ENCODE data around the gene KBTBD4. TPM values are rescaled to one million over a fixed set of nuclear protein-coding genes. Genes with fewer than 3 reads are reported as not detected.
"Not testable (repeated sequence)": the region's sequence is repeated elsewhere in the genome, so short reads cannot be mapped to it uniquely, and the experiment has no call there.

The KBTBD4 gene
- total and polyA plus RNA-seq, 5 experiments from 2014 or later: 26.1 to 45.1 (median 44.3) TPM

GRCh38 chr11:47551086-47551485, 27.7 kb downstream of the KBTBD4 start:
- H3K4me1 Mint-ChIP-seq: peaks cover 21 to 61% (median 54%) of the 10 kb centered on the region in 4 donors
- DNase-seq (no peak), ATAC-seq (no peak)
- H3K27ac Mint-ChIP-seq: peak overlapping the region in 8 of 10 donors; percentile 90 to 98 (median 97)
- POLR2A ChIA-PET: interaction anchor here (0.6 to 3.9 kb wide), 9 partner anchors 10 to 297 kb away, joined by 3 to 26 read pairs (median 4); partner anchors contain the start of genes KBTBD4, NDUFS3, NUP160 and PTPMT1
- H3K4me3 Mint-ChIP-seq: peak overlapping the region; percentile 94 to 98 (median 96)
- H3K27me3 Mint-ChIP-seq: no peaks in the 10 kb centered on the region
- no peaks in the 10 kb centered on the region for H3K9me3 Mint-ChIP-seq
- H3K36me3 Mint-ChIP-seq: peaks cover 0 to 33% (median 0%) of the 10 kb centered on the region in 3 donors

DNA sequence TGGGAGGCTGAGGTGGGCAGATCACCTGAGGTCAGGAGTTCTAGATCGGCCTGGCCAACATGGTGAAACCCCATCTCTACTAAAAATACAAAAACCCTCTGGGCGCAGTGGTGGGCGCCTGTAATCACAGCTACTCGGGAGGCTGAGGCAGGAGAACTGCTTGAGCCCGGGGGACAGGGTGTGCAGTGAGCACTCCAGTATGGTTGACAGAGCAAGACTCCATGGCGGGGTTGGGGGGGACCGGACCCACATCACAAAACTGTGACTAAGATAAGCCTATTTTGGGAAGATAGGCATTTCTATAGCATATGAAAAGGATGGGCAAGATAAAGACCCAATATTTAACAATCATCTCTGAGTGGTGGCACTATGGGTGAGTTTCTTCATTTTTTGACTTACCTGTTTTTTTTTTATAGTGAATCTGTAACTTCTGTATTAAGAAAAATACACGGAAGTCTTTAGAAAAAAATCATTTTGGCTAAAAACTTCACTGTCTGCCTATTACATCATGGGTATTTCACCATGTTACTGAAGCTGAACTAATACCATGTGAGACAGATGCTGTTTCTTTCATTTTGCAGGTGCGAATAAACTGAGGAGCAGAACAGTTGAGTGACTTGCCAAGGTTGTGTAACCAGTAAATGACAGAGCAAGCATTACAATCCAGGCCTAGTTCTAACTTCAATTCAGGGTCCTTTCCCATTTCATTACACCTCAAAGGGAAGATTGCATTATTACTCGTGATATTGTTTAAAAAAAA, 28.3 kb downstream of the KBTBD4 start:
- Mint-ChIP-seq H3K4me3 (peak overlapping the region; percentile 86 to 98 (median 96)), H3K27ac (peak overlapping the region in 9 of 10 donors; percentile 12 to 98 (median 75)), H3K27me3 (no peaks in the 10 kb centered on the region), H3K36me3 (peaks cover 0 to 33% (median 0%) of the 10 kb centered on the region in 3 donors), H3K4me1 (peaks cover 21 to 63% (median 54%) of the 10 kb centered on the region in 4 donors), H3K9me3 (no peaks in the 10 kb centered on the region)
- POLR2A ChIA-PET: interaction anchor here (0.6 to 3.9 kb wide), 5 partner anchors 10 to 165 kb away, joined by 3 to 25 read pairs (median 3); partner anchors contain the start of gene PTPMT1
- DNase-seq: no peak
- no peak for ATAC-seq

- not testable (repeated sequence) for DNase-seq, H3K9me3 Mint-ChIP-seq, H3K27ac Mint-ChIP-seq, ATAC-seq, H3K27me3 Mint-ChIP-seq
- POLR2A ChIA-PET: interaction anchor here (0.7 kb wide), 1 partner anchor 69 kb away, joined by 6 read pairs; no protein-coding TSS in a partner anchor
- Mint-ChIP-seq H3K4me1 (peaks cover 22 to 86% (median 70%) of the 10 kb centered on the region in 4 donors), H3K4me3 (peak overlapping the region in 1 of 10 donors; percentile 60), H3K36me3 (peaks cover 0 to 35% (median 0%) of the 10 kb centered on the region in 3 donors)
Observed at GRCh38 chr11:47546274-47546673, 32.5 kb downstream of the KBTBD4 start.

GRCh38 chr11:47545298-47545697, 33.5 kb downstream of the KBTBD4 start:
- H3K27ac Mint-ChIP-seq: no peak overlapping the region
- H3K4me3 Mint-ChIP-seq: peak overlapping the region in 2 of 10 donors; percentile 24 to 38
- H3K4me1 Mint-ChIP-seq: peaks cover 25 to 86% (median 70%) of the 10 kb centered on the region in 4 donors
- no peaks in the 10 kb centered on the region for H3K27me3 Mint-ChIP-seq
- peaks cover 0 to 37% (median 0%) of the 10 kb centered on the region in 3 donors for H3K36me3 Mint-ChIP-seq
- POLR2A ChIA-PET: no interaction called here
- DNase-seq: no peak
- no peaks in the 10 kb centered on the region for H3K9me3 Mint-ChIP-seq
- no peak for ATAC-seq

GRCh38 chr11:47541070-47541469, 37.7 kb downstream of the KBTBD4 start:
- no peak for ATAC-seq
- peaks cover 0 to 14% (median 3%) of the 10 kb centered on the region in 3 donors for H3K36me3 Mint-ChIP-seq
- H3K4me1 Mint-ChIP-seq: peaks cover 29 to 89% (median 70%) of the 10 kb centered on the region in 4 donors
- POLR2A ChIA-PET: interaction anchor here (1.3 kb wide), 1 partner anchor 11 kb away, joined by 4 read pairs; the partner anchor contains the start of gene CELF1
- H3K27me3 Mint-ChIP-seq: no peaks in the 10 kb centered on the region
- no peak for DNase-seq
- no peaks in the 10 kb centered on the region for H3K9me3 Mint-ChIP-seq
- peak overlapping the region in 9 of 10 donors; percentile 14 to 95 (median 67) for H3K27ac Mint-ChIP-seq
- H3K4me3 Mint-ChIP-seq: peak overlapping the region in 9 of 10 donors; percentile 25 to 79 (median 57)

GRCh38 chr11:47539681-47540039, 39.1 kb downstream of the KBTBD4 start:
- Mint-ChIP-seq H3K27ac (peak overlapping the region in 9 of 10 donors; percentile 3 to 82 (median 51)), H3K4me1 (peaks cover 32 to 87% (median 69%) of the 10 kb centered on the region in 4 donors), H3K9me3 (no peaks in the 10 kb centered on the region), H3K36me3 (peaks cover 0 to 26% (median 3%) of the 10 kb centered on the region in 3 donors), H3K4me3 (peak overlapping the region in 8 of 10 donors; percentile 25 to 63 (median 36)), H3K27me3 (no peaks in the 10 kb centered on the region)
- no peak for DNase-seq
- POLR2A ChIA-PET: interaction anchor here (0.7 kb wide), 1 partner anchor 12 kb away, joined by 5 read pairs; no protein-coding TSS in a partner anchor
- ATAC-seq: no peak

GRCh38 chr11:47538741-47539565, 39.8 kb downstream of the KBTBD4 start:
- ATAC-seq (no peak), DNase-seq (no peak)
- peak overlapping the region in 6 of 10 donors; percentile 33 to 59 (median 50) for H3K4me3 Mint-ChIP-seq
- H3K4me1 Mint-ChIP-seq: peaks cover 28 to 85% (median 64%) of the 10 kb centered on the region in 4 donors
- no peaks in the 10 kb centered on the region for H3K27me3 Mint-ChIP-seq
- peak overlapping the region in 9 of 10 donors; percentile 39 to 86 (median 67) for H3K27ac Mint-ChIP-seq
- POLR2A ChIA-PET: interaction anchor here (0.7 kb wide), 1 partner anchor 170 kb away, joined by 3 read pairs; no protein-coding TSS in a partner anchor
- no peaks in the 10 kb centered on the region for H3K9me3 Mint-ChIP-seq
- peaks cover 0 to 27% (median 3%) of the 10 kb centered on the region in 3 donors for H3K36me3 Mint-ChIP-seq

GRCh38 chr11:47536915-47537314, 41.9 kb downstream of the KBTBD4 start:
- H3K9me3 Mint-ChIP-seq: no peaks in the 10 kb centered on the region
- DNase-seq (no peak), ATAC-seq (no peak)
- no peak overlapping the region for H3K27ac Mint-ChIP-seq
- H3K27me3 Mint-ChIP-seq: no peaks in the 10 kb centered on the region
- H3K4me1 Mint-ChIP-seq: peaks cover 19 to 83% (median 61%) of the 10 kb centered on the region in 4 donors
- H3K36me3 Mint-ChIP-seq: peaks cover 0 to 39% (median 3%) of the 10 kb centered on the region in 3 donors
- no peak overlapping the region for H3K4me3 Mint-ChIP-seq
- POLR2A ChIA-PET: interaction anchor here (0.6 to 1.0 kb wide), 2 partner anchors 15 to 29 kb away, joined by 3 read pairs; no protein-coding TSS in a partner anchor

DNA sequence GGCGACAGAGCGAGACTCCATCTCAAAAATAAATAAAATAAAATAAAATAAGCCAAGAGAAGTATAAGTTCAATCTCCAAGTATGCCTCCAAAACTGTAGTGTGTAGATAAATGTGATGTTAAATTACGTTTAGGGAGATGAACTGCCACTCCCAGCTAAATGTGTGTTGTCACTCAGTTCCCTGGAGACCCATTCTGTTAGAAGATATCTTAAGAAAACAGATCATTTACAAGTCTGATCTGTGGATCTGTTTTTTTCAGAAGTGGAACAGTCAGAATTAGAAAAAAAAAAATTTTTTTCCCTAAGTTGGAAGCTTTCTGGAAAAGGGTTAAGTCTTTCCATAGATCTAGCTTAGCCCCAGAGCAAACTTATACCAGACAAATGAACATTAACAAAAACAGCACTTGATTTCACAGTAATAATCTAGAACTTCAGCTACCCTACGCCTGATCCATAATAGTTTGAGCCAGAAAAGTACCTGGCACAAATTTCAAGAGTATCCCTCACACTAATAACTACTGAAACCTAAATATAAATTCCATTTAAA, 44.0 kb downstream of the KBTBD4 start:
- POLR2A ChIA-PET: interaction anchor here (0.7 to 1.7 kb wide), 2 partner anchors 41 to 44 kb away, joined by 3 to 4 read pairs; partner anchors contain the start of genes KBTBD4 and NDUFS3
- H3K4me1 Mint-ChIP-seq: peaks cover 15 to 78% (median 60%) of the 10 kb centered on the region in 4 donors

GRCh38 chr11:47533690-47534151, 45.0 kb downstream of the KBTBD4 start:
- Mint-ChIP-seq H3K27ac (peak overlapping the region in 2 of 10 donors; percentile 19 to 43), H3K9me3 (no peaks in the 10 kb centered on the region), H3K27me3 (no peaks in the 10 kb centered on the region), H3K4me1 (peaks cover 14 to 72% (median 54%) of the 10 kb centered on the region in 4 donors), H3K36me3 (peaks cover 0 to 40% (median under 1%) of the 10 kb centered on the region in 3 donors), H3K4me3 (no peak overlapping the region)
- ATAC-seq (no peak), DNase-seq (no peak)
- POLR2A ChIA-PET: interaction anchor here (1.7 kb wide), 1 partner anchor 45 kb away, joined by 4 read pairs; the partner anchor contains the start of genes KBTBD4 and NDUFS3

More for the DNA sequence above, 44.0 kb downstream of the KBTBD4 start:
- peak overlapping the region in 3 of 10 donors; percentile 24 to 35 (median 26) for H3K4me3 Mint-ChIP-seq
- no peaks in the 10 kb centered on the region for H3K27me3 Mint-ChIP-seq
- peaks cover 0 to 35% (median 3%) of the 10 kb centered on the region in 3 donors for H3K36me3 Mint-ChIP-seq
- ATAC-seq (no peak), DNase-seq (no peak)
- H3K27ac Mint-ChIP-seq: peak overlapping the region in 6 of 10 donors; percentile 31 to 81 (median 56)
- H3K9me3 Mint-ChIP-seq: no peaks in the 10 kb centered on the region

- peak in 1 of 2 donors; percentile 35 for ATAC-seq
- H3K27me3 Mint-ChIP-seq: no peaks in the 10 kb centered on the region
- POLR2A ChIA-PET: no interaction called here
- H3K9me3 Mint-ChIP-seq: no peaks in the 10 kb centered on the region
- H3K4me3 Mint-ChIP-seq: peak overlapping the region in 2 of 10 donors; percentile 3 to 38
- no peak for DNase-seq
- peak overlapping the region in 7 of 10 donors; percentile 13 to 78 (median 47) for H3K27ac Mint-ChIP-seq
- peaks cover 0 to 46% (median 0%) of the 10 kb centered on the region in 3 donors for H3K36me3 Mint-ChIP-seq
- H3K4me1 Mint-ChIP-seq: peaks cover 16 to 69% (median 50%) of the 10 kb centered on the region in 4 donors
Observed at GRCh38 chr11:47532597-47533213, 46.1 kb downstream of the KBTBD4 start.
